Gastrocnemius medialis (tissue), 4 donors: ENCODE data around the gene ZBTB20.

Experiments used
- CTCF ChIP-seq, 5 experiments: fragments of 450-650 bp in 3 of 5; fragments of 200-600 bp in 2 of 5; sonication (generic) in 2 of 5; IDR thresholded peaks in 4 of 5; conservative IDR thresholded peaks in 1 of 5; 1 replicate in 4 of 5; 2 replicates in 1 of 5; pipeline ENCODE4 v1.5.1; 2016 to 2019; ENCODE audit warnings: antibody characterized with exemption in 5 of 5, mild to moderate bottlenecking in 3 of 5, moderate library complexity in 3 of 5
- POLR2A ChIP-seq, 2 donors: fragments of 450-650 bp; IDR thresholded peaks; one replicate each; pipeline ENCODE4 v1.6.1; 2017; ENCODE audit warnings: antibody characterized with exemption in 2 of 2, mild to moderate bottlenecking in 2 of 2, moderate library complexity in 2 of 2

DNA sequence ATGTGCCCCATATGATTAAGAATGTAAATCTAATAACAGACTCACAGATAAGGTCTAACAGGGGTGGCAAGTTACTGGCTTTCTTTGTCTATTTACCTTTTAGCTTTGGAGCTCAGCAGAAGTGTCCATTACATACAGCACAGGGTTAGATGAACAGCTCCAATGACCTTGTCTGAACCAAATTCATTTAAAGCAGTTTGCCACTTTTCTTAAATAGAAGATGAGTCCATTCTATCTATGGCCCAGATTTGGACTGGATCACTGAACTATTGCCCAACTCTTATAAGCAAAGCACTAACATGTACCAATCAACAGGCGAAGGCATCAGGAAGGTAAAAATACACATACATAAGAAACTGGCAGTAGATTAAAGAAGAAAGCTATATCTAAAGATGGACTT lies 638.9 kb downstream of the ZBTB20 start:
- TF ChIP-seq CTCF (IDR thresholded peaks at IDR 0.05 in 4 of 5, conservative IDR thresholded peaks at IDR 0.05 in 1 of 5) (no peak), POLR2A (IDR thresholded peaks at IDR 0.05) (no peak)
